ENCODE data around the gene TBX15. TPM values are rescaled to one million over a fixed set of nuclear protein-coding genes. Genes with fewer than 3 reads are reported as not detected.

The TBX15 gene
- total and polyA plus RNA-seq, 10 donors = 0.06 to 0.32 (median 0.11) TPM; not detected in 4

DNA sequence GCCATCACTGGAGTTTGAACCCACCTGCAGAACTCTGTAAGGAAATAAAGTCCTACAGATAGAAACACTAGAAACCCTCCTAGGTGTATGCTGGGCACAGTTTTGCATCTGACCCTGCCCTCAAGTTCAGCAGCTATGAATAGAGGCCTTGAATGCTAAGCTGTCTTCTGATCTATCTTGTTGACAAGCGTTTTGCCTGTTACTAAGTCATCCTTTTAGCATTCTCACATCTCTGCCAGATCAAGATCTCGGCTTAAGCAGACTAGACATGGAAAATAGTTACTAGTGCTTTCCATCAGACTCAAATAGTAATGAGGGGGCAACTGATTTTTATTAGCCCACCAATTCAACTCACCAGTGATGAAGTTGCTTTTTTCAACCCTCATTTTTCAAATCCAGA lies 10.5 kb downstream of the TBX15 start:
- Histone ChIP-seq H3K27me3 (replicated peaks in 1 of 7) (peaks cover 2 to 100% (median 68%) of the 10 kb centered on the region in 7 donors), H3K36me3 (no peaks in the 10 kb centered on the region), H3K4me3 (no peak overlapping the region), H3K4me1 (peaks cover 0 to 17% (median 10%) of the 10 kb centered on the region in 6 donors), H3K27ac (no peak overlapping the region), H3K9me3 (peaks cover 0 to 9% (median 0%) of the 10 kb centered on the region in 8 donors)
- 60 to 68% (median 67%) methylated on average over 2 of the region's 2 CpGs for WGBS, 5 donors
- intact Hi-C loops (cut with DNase I; ENCODE audit: low total_unique reads) = no loop called here
- TF ChIP-seq, protein P1, sequence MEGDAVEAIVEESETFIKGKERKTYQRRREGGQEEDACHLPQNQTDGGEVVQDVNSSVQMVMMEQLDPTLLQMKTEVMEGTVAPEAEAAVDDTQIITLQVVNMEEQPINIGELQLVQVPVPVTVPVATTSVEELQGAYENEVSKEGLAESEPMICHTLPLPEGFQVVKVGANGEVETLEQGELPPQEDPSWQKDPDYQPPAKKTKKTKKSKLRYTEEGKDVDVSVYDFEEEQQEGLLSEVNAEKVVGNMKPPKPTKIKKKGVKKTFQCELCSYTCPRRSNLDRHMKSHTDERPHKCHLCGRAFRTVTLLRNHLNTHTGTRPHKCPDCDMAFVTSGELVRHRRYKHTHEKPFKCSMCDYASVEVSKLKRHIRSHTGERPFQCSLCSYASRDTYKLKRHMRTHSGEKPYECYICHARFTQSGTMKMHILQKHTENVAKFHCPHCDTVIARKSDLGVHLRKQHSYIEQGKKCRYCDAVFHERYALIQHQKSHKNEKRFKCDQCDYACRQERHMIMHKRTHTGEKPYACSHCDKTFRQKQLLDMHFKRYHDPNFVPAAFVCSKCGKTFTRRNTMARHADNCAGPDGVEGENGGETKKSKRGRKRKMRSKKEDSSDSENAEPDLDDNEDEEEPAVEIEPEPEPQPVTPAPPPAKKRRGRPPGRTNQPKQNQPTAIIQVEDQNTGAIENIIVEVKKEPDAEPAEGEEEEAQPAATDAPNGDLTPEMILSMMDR (IDR thresholded peaks at IDR 0.05 in 8 of 11, conservative IDR thresholded peaks at IDR 0.05 in 3 of 11) = no peak
- TF ChIP-seq POLR2AphosphoS5 (IDR thresholded peaks at IDR 0.05) = no peak
- no peak for TF ChIP-seq POLR2A (IDR thresholded peaks at IDR 0.05)
- no peak for DNase-seq

DNA sequence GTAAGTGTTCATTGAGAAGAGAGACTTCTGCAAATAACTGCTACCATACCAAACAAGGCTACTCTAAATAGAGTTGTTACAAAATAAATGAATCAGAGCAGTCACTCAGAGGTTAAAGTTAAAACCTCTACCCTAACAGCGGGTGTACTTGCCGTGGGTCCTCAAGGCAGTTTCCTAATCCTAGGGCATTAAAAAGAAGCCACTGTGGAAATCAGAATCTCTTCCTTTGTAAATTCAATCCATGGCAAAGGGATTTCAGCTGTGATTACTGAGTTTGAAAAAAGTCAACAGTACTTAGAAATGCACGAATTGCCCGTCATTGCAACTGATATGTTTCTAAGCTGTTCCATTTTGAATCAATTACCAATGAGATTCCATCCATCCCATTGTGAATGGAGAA lies 13.5 kb downstream of the TBX15 start:
- 65 to 77% (median 71%) methylated on average over 4 of the region's 4 CpGs for WGBS, 5 donors
- Histone ChIP-seq H3K36me3 (no peaks in the 10 kb centered on the region), H3K27me3 (replicated peaks in 1 of 7) (peaks cover 0 to 99% (median 45%) of the 10 kb centered on the region in 7 donors), H3K27ac (no peak overlapping the region), H3K4me3 (no peak overlapping the region), H3K4me1 (peaks cover 0 to 10% (median 5%) of the 10 kb centered on the region in 6 donors), H3K9me3 (peaks cover 0 to 2% (median 0%) of the 10 kb centered on the region in 8 donors)
- no peak for TF ChIP-seq POLR2AphosphoS5 (IDR thresholded peaks at IDR 0.05)
- TF ChIP-seq, protein P1 (IDR thresholded peaks at IDR 0.05 in 8 of 11, conservative IDR thresholded peaks at IDR 0.05 in 3 of 11) = no peak
- no peak for TF ChIP-seq POLR2A (IDR thresholded peaks at IDR 0.05)
- intact Hi-C loops (cut with DNase I; ENCODE audit: low total_unique reads) = no loop called here
- DNase-seq = no peak

DNA sequence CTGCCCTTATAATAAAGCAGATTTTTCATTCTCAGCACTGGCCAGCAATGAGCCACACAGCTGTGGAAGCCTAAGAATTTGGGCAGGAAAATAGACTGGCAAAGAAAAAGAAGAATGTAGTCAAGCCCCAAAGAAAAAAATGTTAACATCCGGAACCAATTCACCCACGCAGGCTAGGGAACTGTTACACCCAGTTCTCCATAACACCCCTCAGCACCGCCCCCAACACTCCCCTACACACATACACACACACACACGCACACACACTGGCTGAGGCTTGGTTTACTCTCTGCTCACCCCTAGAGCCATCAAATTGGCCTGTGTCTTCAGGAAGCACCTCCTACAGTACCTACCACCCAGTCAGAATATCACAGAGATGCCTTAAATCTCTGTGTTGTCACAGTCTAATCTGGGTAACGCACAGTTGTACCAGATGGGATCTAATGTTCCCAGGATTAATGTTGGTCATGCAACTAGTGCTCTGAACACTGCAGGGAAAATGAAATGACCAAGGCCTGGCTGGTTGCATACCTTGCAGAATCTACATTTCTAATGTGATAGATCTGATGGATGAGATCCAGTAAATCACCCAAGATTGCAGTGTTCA lies 14.5 kb downstream of the TBX15 start:
- no peak for TF ChIP-seq POLR2A (IDR thresholded peaks at IDR 0.05)
- TF ChIP-seq, protein P1 (IDR thresholded peaks at IDR 0.05 in 8 of 11, conservative IDR thresholded peaks at IDR 0.05 in 3 of 11) = no peak
- no peak for TF ChIP-seq POLR2AphosphoS5 (IDR thresholded peaks at IDR 0.05)
- intact Hi-C loops (cut with DNase I; ENCODE audit: low total_unique reads) = no loop called here
- Histone ChIP-seq H3K4me1 (no peaks in the 10 kb centered on the region), H3K27me3 (replicated peaks in 1 of 7) (peaks cover 0 to 92% (median 34%) of the 10 kb centered on the region in 7 donors), H3K27ac (no peak overlapping the region), H3K9me3 (no peaks in the 10 kb centered on the region), H3K36me3 (no peaks in the 10 kb centered on the region), H3K4me3 (no peak overlapping the region)
- WGBS, 5 donors = 73 to 89% (median 79%) methylated on average over 5 of the region's 5 CpGs
- no peak for DNase-seq

DNA sequence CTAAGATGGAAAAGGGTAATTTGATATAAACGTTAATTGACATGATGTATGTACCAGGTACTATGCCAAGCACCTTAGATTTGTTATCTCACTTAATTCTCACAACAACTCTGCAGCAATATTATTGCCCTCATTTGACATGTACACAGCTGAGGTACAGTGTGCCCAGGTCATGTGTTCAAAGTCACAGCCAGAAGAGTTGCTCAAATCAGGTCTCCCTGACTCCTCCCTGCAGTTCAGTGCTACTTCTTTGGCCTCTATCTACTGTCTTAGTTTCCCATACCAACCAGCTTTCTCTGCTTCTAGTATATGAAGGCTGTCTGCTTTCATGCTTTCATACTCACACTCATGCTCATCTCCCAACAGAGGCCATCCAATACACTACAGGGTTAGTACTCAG lies 15.1 kb downstream of the TBX15 start:
- Histone ChIP-seq H3K36me3 (no peaks in the 10 kb centered on the region), H3K27me3 (replicated peaks in 1 of 7) (peaks cover 0 to 86% (median 28%) of the 10 kb centered on the region in 7 donors), H3K27ac (no peak overlapping the region), H3K9me3 (no peaks in the 10 kb centered on the region), H3K4me1 (no peaks in the 10 kb centered on the region), H3K4me3 (no peak overlapping the region)
- intact Hi-C loops (cut with DNase I; ENCODE audit: low total_unique reads) = no loop called here
- TF ChIP-seq POLR2A (IDR thresholded peaks at IDR 0.05) = no peak
- TF ChIP-seq, protein P1 (IDR thresholded peaks at IDR 0.05 in 8 of 11, conservative IDR thresholded peaks at IDR 0.05 in 3 of 11) = no peak
- no peak for TF ChIP-seq POLR2AphosphoS5 (IDR thresholded peaks at IDR 0.05)
- WGBS, 5 donors = 73 to 93% (median 83%) methylated on average over 1 of the region's 1 CpG
- DNase-seq = no peak

All from spleen (tissue), 11 donors.